NCI-H524 (cell line): ENCODE measurements around the gene TGFB2.

ENCODE experiments used
- DNase-seq, 2 experiments: peaks; one replicate each; lab custom pipeline; 2025; lab: John Stamatoyannopoulos, UW

The TGFB2 gene

GRCh38 chr1:218336328-218336727 lies 8.8 kb upstream of the TGFB2 start:
- DNase-seq = no peak

- DNase-seq = peak in 1 of 2 experiments; percentile 14
These were observed 5.8 kb upstream of the TGFB2 start for GRCh38 chr1:218339267-218339831.

GRCh38 chr1:218341325-218341724 lies 3.8 kb upstream of the TGFB2 start:
- no peak for DNase-seq

GRCh38 chr1:218342091-218342490 lies 3.0 kb upstream of the TGFB2 start:
- no peak for DNase-seq

- peak; percentile 18 to 51 for DNase-seq
These were observed 696 bp downstream of the TGFB2 start for GRCh38 chr1:218345673-218346390.

GRCh38 chr1:218346391-218347204 lies 1.5 kb downstream of the TGFB2 start:
- no peak for DNase-seq

GRCh38 chr1:218347336-218347722 lies 2.2 kb downstream of the TGFB2 start:
- DNase-seq = no peak

GRCh38 chr1:218347723-218348627 lies 2.8 kb downstream of the TGFB2 start:
- DNase-seq = no peak

- no peak for DNase-seq
These were observed 3.5 kb downstream of the TGFB2 start for GRCh38 chr1:218348628-218349071.

GRCh38 chr1:218349348-218350034 lies 4.4 kb downstream of the TGFB2 start:
- DNase-seq = no peak

GRCh38 chr1:218350035-218350525 lies 4.9 kb downstream of the TGFB2 start:
- no peak for DNase-seq

- DNase-seq = no peak
These were observed 5.7 kb downstream of the TGFB2 start for GRCh38 chr1:218350801-218351266.

- no peak for DNase-seq
These were observed 6.4 kb downstream of the TGFB2 start for GRCh38 chr1:218351391-218352074.

GRCh38 chr1:218352075-218352438 lies 6.9 kb downstream of the TGFB2 start:
- DNase-seq = no peak

- DNase-seq = no peak
These were observed 8.5 kb downstream of the TGFB2 start for GRCh38 chr1:218353656-218354055.

GRCh38 chr1:218355278-218355677 lies 10.1 kb downstream of the TGFB2 start:
- no peak for DNase-seq

- no peak for DNase-seq
These were observed 12.2 kb downstream of the TGFB2 start for GRCh38 chr1:218357211-218357892.

- no peak for DNase-seq
These were observed 12.7 kb downstream of the TGFB2 start for GRCh38 chr1:218357893-218358232.

GRCh38 chr1:218361298-218362065 lies 16.3 kb downstream of the TGFB2 start:
- DNase-seq = peak; percentile 80 to 95
